Stimulated activated CD4-positive, alpha-beta T cell treated with anti-CD3 and anti-CD28 coated beads, Interleukin-4, amount 100 ng/mL, for 4 hours (primary cell): ENCODE data around the gene PTPRT.

Source experiments
- DNase-seq, 2 experiments: peaks; one replicate each; pipeline ENCODE4 v3.0.0-alpha.2; 2020

The PTPRT gene

DNA sequence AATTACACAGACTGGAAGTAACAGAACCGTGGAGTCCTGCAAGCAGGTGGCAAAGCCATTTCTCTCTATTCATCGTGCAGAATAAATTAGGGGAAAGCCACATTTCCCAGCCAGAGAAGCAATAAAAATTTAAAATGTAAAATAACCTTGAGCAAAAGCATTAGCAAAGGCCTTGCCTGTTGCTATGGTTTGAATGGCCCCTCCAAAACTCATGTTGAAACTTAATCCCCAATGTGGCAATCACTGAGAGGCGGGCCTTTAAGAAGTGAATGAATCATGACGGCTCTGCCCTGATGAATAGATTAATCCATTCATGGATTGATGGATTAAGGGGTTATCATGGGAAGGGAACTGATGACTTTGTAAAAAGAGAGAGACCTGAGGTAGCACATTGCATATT lies 679.0 kb downstream of the PTPRT start:
- DNase-seq, result no peak

DNA sequence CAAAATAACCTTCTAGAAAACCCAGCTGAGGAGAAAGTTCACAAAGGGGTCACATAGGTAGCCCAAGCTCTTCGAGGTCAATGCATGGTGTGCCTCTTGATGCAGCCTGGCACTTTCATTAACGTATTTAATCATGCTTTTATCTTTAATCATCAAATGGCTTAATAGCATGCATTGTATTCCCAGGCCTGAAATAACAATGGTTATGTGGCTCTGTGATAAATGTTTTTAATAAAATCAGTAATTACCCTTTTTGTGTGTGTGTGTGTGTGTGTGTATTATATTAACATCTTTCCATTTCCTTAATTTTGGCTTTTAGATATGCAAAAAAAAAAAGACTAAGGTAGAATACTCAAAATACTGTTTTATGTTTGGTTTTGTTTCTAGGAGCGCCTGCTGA lies 681.8 kb downstream of the PTPRT start:
- DNase-seq, result no peak

DNA sequence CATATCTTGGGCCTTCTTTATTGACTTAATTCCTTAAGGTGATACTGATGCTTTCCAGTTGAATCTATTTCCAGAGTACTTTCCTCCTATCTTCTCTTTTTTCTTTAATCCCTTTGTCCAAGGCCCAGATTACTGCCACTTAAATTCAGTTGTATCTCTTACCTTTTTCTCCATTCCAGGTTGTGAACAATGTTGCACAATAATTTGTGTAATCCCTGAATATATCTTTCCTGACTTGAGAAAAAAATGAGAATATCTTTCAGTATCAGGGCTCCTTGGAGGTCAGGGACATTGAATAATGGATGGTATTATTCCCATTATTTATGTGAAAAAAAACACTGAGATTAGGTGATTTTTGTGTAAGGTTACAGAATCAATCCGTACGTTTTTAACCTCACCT lies 683.3 kb downstream of the PTPRT start:
- no peak for DNase-seq

DNA sequence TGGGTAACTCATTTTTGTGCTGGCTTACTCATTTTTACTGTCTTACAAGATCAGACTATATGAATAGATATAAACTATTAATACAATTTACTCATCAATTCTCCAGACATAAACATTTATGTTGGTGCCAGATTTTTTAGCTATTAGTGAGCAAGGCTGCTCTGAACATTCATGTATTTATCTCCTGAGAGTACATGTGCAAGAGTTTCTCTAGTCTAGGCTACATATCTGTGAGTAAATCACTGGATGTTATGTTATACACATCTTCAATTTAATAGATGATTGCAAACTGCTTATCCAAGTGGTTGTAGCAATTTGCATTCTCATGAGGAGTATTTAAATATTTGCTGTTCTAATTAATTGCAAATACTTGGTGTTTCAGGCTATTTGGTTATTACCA lies 687.1 kb downstream of the PTPRT start:
- no peak for DNase-seq

DNA sequence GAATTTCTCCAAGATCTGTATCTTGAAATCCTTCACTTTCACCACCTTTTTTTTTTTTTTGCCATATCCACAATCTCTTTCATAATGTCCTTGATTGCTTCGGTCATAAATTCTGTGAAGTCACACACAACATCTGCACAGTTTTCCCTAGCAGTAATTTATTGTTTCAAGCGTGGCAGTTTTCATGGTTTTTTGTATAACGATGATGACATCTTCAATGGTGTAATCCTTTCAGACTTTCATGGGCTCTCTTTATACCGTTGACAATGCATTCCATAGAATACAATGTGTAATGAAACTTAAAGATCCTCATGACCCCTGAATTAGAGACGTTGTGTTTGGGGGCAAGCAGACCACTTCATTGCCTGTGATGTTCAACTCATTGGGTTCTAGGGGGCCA lies 693.1 kb downstream of the PTPRT start:
- DNase-seq, result no peak

DNA sequence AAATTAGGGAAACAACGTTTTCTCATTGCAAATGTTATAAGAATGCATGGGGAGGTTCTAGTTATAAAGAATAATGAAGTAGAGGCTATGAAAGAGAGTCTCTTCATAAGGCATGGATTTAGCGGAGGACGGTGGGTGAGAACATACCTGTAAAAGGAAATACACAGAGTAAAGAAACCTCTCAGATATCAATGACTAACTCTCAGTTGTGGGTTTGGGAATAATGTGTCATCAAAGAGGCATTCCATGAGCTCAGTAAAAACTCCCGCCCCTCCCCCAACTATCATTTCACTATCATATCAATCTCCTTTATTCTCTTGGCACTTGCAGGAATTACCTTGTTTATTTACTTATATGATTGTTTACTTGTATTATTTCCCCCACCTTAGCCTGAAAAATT lies 695.4 kb downstream of the PTPRT start:
- DNase-seq, result no peak

DNA sequence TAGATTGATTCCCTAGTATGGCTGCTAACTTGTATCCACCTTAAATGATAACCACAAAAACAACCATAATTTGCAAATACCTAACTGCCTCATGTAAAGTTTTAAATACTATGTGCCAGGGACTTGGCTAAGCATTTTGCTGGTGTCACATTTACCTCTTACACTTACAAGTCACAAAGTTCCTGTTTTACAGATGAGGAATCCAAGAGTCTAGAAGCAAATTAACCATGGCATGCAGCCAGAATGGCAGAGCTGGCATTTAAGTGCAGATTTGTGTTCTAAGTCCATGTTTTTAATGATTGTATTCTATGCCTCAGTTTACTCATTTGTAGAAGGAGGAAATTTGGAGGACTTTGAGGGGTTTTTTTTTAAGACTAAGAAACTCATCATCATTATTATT lies 696.7 kb downstream of the PTPRT start:
- DNase-seq, result no peak

DNA sequence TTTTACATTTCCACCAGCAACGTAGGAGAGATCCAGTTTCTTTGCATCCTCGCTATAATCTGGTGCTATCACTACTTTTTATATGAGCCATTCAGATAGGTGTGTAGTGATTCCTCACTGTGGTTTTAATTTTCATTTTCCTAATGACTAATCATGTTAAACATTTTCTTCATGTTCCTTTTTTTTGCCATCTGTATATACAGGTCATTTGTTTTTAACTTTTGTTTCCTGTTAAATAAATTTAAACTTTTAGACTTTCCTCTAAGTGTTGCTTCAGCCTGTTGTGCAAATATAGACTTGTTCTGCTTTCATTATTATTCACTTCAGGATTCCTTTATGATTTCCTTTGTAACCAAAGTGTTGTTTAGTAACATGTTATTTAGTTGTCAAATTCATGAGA lies 697.4 kb downstream of the PTPRT start:
- no peak for DNase-seq

DNA sequence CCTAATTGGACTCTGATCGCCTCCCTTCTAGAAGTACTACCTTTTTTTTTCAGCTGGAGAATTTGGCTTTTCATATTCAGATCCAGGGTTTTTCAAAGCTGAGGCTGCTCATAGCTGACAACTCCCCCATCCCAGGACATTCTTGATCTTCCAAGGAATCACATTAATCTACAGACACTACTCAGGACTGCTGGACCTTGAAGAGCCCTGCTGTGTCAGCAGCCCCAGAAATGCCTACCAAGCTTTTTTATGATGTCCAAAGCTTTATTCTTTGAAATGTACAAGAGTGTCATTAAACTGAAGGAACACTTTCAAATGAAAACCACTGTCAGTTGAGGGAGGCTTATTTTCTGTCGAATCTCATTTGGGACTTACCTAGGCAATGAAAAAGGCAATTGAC lies 704.1 kb downstream of the PTPRT start:
- no peak for DNase-seq

DNA sequence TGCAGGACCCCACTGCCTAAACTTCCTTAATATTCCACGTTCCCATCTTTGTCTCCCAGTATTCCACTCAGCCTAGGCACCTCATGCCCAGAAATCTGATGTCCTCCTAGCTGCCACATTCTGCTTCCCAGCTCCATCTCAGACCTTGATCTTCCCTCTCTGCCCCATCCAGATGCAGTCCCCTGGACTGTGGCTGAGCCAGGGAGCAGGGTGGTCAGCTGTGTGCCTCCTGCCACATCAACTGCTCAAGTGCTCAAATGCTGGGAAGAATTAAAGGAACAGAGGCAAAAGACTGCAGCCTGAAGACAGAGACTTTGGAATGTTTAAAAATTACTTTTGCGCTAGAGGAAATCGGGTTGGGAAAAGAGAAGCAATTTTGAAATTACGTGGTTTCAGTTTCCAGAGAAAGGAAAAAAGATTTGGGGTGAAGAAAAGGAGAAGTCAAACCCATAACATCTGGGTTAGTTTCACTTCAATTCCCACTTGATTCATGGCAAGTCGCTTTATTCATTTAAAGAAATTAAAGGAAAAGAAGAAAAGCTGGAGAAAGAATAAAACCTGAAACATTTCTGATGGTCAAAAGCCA lies 704.8 kb downstream of the PTPRT start:
- DNase-seq, result no peak

DNA sequence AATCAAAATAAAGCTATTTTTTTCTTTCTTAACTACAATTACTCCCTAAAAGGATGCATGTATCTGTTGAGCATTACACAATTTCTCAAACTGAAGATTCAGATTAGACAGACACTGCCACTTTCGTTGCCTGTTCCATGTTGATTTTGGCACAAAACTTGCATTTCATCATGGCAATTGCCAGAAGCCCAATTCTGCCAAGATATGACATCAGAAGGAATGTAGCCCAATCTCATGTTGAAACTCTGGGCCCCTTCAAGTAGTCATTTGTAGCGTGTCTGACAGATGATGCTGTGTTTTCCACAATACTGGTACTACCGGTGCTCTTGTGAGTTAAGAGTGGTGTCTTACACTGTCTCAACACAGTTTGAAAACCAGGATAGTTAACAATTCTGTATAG lies 705.4 kb downstream of the PTPRT start:
- no peak for DNase-seq

DNA sequence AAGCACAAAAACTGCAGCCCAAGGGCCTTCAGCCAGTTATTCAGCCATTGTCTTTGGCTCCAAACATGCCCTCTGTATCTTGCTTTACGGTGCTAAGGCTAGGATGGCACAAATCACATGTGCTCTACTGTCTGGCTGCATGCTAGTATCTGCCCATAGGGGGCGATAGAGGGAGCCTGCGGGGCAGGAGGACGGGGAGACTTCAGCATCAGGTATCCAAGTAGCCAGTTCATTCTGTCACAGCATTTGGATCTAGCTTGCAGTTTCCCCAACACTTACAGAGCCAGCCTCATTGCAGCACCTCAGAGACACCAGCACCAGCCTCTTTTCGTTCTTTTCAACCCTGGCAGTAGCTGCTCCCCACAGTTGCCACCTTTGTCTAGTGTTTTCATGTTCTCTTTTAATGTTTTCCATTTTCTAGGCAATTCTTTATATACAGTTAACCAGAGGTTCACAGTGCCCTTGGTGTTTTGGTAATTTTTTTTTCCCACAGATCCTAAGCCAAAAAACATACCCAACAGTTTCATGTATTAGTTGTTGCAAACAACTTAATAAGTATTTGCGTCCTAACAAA lies 705.9 kb downstream of the PTPRT start:
- no peak for DNase-seq

DNA sequence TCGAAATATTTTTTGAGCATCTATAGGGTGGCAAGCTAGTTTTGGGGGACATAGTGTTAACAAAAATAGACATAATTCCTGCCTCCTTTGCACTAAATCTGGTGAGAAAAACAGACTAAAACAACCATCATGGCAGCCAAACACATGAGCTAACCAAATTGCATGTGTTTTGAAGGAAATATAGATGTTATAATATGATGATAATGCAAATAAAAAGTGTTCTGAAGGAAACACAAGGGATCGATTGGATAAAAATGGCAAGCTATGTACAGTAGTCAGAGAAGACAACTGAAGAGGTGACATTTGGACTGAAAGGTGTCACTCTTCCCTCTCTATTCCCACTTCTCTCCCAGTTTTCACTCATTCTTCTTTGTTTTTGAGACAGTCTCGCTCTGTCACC lies 706.9 kb downstream of the PTPRT start:
- DNase-seq, result no peak

DNA sequence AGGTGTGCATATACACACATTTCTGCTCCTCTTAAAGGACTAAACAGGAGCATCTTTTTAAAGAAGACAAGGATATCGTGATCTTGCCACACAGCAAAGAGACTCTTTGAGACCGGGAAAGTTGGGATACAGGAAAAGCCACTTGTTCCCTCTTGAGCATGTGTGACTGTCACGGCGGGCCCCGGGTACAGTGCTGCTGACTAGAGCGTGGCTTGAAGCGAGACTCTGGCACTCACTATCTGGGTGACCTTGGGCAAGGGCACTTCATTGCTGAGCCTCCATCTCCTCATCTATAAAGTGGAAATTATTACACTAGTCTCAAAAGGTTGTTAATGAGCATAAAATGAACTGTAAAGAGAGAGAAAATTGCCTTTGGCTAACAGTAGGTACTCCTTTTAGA lies 713.9 kb downstream of the PTPRT start:
- no peak for DNase-seq

DNA sequence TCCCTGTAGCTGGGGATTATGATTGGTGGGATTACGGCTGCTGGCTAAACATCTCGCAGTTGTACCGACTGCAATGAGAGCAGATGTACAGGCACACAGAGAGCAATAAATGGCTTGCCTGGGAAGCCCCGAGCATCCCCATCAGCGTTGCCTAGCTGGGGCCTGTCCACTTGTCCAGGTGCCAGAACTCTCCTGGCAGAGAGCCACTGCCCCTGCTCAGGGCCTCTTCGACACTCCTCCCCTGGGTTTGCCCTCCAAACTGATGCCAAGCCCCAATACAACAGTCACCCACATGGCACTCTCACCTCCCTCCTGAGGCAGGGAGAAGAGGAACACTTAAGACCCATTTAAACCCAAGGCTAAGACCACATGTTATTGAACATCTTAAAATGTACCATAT lies 715.1 kb downstream of the PTPRT start:
- DNase-seq, result no peak

DNA sequence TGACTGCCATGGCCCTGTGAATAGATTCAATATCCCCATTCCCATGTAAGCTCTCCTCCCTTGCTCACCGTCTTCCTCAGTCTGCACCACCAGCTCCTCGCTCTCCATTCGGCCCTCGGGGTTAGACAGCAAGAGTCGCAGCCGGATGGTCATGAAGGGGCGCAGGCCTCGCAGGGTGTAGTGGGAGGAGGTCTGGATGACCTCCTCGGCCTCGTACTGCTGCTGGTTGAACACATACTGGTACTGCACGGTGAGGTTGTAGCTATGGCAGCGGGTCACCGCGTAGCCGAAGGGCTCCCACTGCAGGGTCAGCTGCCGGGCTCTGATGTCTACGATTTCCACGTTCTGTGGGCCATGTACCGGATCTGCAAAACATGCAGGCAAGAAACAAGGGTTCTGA lies 717.5 kb downstream of the PTPRT start:
- no peak for DNase-seq

DNA sequence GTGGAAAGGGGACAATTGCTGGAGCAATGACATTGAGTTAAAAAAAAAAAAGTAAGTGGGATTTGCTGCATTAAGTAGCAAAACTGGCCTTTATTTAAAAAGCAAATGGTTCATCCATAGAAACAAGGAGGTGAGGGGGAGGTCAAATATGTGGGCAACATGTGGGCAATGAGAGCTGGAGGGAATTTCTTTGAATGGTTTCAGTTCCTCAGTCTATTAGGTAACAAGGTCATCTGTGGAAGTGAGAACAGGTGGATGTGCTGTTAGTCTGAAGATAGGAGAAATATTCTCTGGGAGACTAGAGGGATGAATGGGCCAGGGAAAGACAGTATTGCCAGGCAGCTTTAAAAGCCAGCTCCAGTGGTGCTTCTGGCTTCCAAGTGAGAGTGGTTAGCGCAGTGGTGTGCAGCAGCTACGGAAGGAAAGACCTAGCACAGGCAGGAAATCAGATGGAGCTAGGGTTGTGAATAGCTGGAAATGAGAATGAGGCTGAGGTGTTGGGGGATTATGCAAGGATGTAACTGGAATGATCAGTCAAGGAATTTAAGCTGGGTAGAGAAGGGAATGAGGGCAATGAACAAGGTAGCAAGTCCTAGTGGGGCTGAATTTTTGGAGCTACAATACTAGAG lies 727.6 kb downstream of the PTPRT start:
- DNase-seq, result no peak

DNA sequence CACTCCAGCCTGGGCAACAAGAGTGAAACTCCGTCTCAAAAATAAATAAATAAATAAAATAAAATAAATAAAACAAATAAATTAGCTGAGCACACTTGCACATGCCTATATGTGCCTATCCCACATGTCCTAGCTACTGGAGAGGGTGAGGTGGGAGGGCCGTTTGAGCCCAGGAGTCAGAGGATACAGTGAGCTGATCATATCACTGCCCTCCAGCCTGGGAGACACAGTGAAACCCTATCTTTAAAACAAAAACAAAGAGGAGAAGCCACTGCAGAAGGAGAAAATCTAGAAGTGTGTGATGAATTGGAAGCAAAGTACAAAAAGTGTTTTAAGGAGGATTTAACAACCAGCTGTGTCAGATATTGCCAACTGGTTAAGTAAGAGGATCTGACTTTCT lies 728.4 kb downstream of the PTPRT start:
- DNase-seq, result no peak

DNA sequence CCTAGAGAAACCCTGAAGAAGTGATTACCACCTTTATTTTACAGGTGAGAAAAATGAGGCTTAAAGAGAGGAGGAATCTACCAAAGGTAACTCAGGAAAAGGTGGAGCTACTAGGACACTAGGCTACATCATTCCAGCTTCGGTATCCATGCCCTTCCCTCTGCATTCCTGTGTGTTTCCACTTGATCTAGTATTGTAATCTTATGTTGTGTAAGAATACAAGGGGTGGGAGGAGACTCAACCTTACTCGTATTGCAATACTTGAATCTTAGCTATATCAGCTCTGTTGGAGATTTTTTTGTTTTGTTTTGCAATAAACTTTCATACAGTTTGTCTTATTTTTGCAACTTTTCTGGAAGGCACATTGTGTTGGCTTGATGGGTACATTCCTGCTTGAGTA lies 742.4 kb downstream of the PTPRT start:
- DNase-seq, result no peak

DNA sequence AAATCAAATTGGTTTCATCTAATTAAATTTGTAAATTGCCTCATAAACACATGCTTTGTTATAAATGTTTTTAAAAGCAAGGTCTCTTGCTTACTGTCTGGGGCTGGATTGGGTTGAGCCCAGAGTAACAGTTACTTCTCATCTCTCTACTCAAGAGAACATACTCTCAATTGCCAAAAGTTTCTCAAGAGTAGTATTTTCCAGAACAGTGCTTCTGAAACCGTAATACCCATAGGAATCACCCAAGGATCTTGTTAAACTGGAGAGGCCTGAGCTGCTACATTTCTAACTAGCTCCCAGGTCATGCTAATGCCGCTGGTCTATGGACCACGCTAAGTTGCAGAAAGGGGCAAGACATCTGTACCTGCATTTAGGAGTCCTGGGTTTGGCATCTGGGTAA lies 744.9 kb downstream of the PTPRT start:
- DNase-seq, result no peak

DNA sequence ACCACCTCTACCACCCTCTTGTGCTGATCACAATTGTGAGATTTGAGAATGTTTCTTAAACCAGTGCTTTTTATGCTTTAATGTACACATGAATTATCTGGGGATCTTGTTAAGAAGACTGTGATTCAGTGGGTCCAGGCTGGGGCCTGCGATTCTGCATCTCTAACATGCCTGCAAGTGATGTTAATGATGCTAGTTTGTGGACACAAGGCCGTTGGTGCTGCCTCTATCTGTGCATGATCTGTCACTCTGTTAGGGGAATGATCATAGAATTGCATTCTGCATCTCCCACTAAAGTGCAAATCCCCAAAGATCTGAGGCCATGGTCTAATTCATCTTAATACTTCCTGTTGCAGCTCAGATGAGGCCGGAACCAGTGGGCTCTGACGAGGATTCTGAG lies 746.5 kb downstream of the PTPRT start:
- DNase-seq, result no peak

DNA sequence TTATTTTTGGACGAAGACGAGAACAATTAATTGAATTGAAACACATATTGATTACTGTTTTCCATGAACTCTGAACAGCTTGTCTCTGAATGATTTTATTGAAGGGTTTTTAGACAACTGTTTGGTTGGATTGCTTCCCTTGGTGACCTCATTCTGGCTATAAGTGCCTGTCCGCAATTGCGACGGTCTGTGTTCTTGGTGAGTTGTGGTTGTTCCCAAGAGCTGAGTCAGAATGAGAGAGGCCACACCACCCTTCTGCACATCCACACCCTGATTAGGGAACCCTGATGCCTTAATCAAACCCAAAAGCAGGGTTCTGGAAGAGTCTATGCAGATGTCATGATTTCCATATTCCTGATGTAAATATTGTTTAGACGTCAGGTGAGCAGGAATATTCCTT lies 747.0 kb downstream of the PTPRT start:
- no peak for DNase-seq

DNA sequence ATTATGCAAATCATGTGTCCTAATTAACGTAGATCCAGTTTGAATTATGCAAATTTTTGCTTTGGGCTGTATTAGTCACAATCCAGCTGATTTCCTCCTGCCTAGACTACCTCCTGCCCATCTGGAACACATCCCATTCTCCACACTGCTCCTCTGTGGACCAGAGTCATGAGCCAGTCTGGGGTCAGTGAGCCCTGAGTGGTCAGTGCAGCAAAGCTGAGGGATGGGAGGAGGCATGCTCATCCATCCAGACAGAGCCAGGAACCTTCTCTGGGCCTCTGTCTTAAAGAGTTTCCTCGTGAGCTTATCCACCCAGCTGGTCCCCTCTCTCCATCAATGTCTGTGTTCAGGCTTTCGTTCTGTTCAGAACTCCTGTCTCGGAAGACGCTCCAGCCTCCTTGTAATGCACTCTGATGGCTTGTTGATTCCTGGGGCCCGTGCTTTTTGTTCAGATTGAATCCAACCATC lies 747.8 kb downstream of the PTPRT start:
- no peak for DNase-seq

DNA sequence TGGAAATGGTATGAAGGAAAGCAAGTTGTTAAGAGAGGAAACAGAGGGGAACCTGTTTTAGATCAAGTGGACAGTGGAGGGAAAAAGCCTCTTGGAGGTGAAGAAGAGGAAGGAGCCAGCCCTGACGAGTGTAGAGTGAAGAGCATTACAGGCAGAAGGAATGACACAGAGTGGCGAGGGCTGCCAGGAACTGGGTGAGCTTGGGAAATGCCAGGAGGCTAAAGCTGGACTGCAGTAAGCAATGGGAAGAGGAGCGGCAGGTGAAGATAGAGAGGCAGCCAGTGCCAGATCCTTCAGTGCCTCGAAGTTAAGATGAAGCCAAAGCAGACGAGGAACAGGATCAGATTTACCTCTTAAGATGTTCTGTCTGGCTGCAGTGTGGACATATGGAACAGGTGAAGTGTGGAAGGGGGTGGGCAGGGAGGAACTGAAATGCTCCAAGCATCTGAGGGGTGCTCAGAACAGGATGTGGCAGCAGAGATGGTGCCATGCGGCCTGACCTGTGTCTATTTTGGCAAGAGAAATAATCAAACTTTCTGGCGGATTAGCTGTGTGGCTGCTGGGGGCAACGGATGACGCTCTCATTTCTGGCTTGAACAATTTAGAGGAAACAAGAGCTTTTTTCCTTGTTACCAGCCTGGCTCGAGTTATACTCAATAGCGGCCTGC lies 748.4 kb downstream of the PTPRT start:
- no peak for DNase-seq
